CD14-positive monocyte (primary cell): ENCODE results near the gene TNFRSF19. TPM values are rescaled to one million over a fixed set of nuclear protein-coding genes. Genes with fewer than 3 reads are reported as not detected.

Source experiments
- DNase-seq, 3 donors: peaks; one replicate each; pipeline ENCODE4 v3.0.0-alpha.2; 2011 to 2022
- H2AFZ ChIP-seq: 2 replicates; pipeline ENCODE4 v1.6.0; 2012; ENCODE audit warnings: mild to moderate bottlenecking, low read depth, low read length, inconsistent platforms; ENCODE audit not compliant: insufficient read depth, poor library complexity, severe bottlenecking
- H3K27ac ChIP-seq, 2 donors: 1 replicate in 1 of 2; 2 replicates in 1 of 2; pipeline ENCODE4 v1.5.1; 2012 to 2013; ENCODE audit warnings: low read length in 2 of 2, control low read depth in 1 of 2, inconsistent platforms in 1 of 2, low read depth in 1 of 2, mild to moderate bottlenecking in 1 of 2
- H3K27me3 ChIP-seq, 2 donors: one replicate each; pipeline versions ENCODE4 v1.6.0 to v1.6.1; 2011 to 2013; ENCODE audit warnings: low read length in 2 of 2; ENCODE audit not compliant: control insufficient read depth in 2 of 2, insufficient read depth in 2 of 2
- H3K36me3 ChIP-seq, 2 donors: replicated peaks in 1 of 2; 1 replicate in 1 of 2; 2 replicates in 1 of 2; pipeline versions ENCODE4 v1.5.1 to v1.6.1; 2012 to 2013; ENCODE audit warnings: low read length in 2 of 2, control low read depth in 1 of 2, inconsistent platforms in 1 of 2, mild to moderate bottlenecking in 1 of 2; ENCODE audit not compliant: insufficient read depth in 2 of 2, control insufficient read depth in 1 of 2
- H3K4me1 ChIP-seq, 2 donors: 1 replicate in 1 of 2; 2 replicates in 1 of 2; pipeline versions ENCODE4 v1.5.1 to v1.6.1; 2012 to 2013; ENCODE audit warnings: low read length in 2 of 2, control low read depth in 1 of 2, inconsistent platforms in 1 of 2, mild to moderate bottlenecking in 1 of 2, moderate library complexity in 1 of 2; ENCODE audit not compliant: insufficient read depth in 2 of 2, control insufficient read depth in 1 of 2
- H3K4me2 ChIP-seq: replicated peaks from 2 replicates; pipeline ENCODE3; 2012; ENCODE audit warnings: low read length, moderate library complexity, mild to moderate bottlenecking; ENCODE audit not compliant: poor library complexity, severe bottlenecking; ENCODE audit errors: extremely low read depth
- H3K4me3 ChIP-seq, 3 experiments: fragments of 200-600 bp in 1 of 3; sonication (generic) in 1 of 3; replicated peaks in 1 of 3; 1 replicate in 2 of 3; 2 replicates in 1 of 3; pipeline ENCODE4 v1.5.1; 2011 to 2013; ENCODE audit warnings: low read length in 3 of 3, mild to moderate bottlenecking in 3 of 3, control low read depth in 2 of 3, low read depth in 2 of 3, inconsistent platforms in 1 of 3, moderate library complexity in 1 of 3
- H3K79me2 ChIP-seq: 2 replicates; pipeline ENCODE4 v1.6.0; 2012; ENCODE audit warnings: mild to moderate bottlenecking, control low read depth, inconsistent platforms, low read length, moderate library complexity; ENCODE audit not compliant: insufficient read depth
- H3K9ac ChIP-seq: 2 replicates; pipeline ENCODE4 v1.6.0; 2017; ENCODE audit warnings: low read length, mild to moderate bottlenecking; ENCODE audit not compliant: insufficient read depth, poor library complexity, severe bottlenecking
- H3K9me3 ChIP-seq, 2 donors: replicated peaks in 1 of 2; 1 replicate in 1 of 2; 2 replicates in 1 of 2; pipeline versions ENCODE4 v1.5.1 to v1.6.1; 2012 to 2013; ENCODE audit warnings: low read length in 2 of 2, control low read depth in 1 of 2; ENCODE audit not compliant: control insufficient read depth in 1 of 2, insufficient read depth in 1 of 2
- H4K20me1 ChIP-seq: 2 replicates; pipeline ENCODE4 v1.6.0; 2012; ENCODE audit warnings: mild to moderate bottlenecking, low read length, control low read depth, moderate library complexity; ENCODE audit not compliant: insufficient read depth
- H3K27ac Mint-ChIP-seq, 7 donors: one replicate each; pipeline ENCODE4 v1.8.0; 2020; ENCODE audit warnings: mild to moderate bottlenecking in 7 of 7, mixed read lengths in 7 of 7, moderate library complexity in 6 of 7, inconsistent platforms in 2 of 7
- H3K27me3 Mint-ChIP-seq, 3 donors: one replicate each; pipeline ENCODE4 v1.8.0; 2021 to 2022; ENCODE audit warnings: low read depth in 3 of 3, mild to moderate bottlenecking in 3 of 3, mixed read lengths in 3 of 3, moderate library complexity in 3 of 3, inconsistent platforms in 1 of 3
- H3K36me3 Mint-ChIP-seq, 2 donors: one replicate each; pipeline ENCODE4 v1.8.0; 2020; ENCODE audit warnings: mixed read lengths in 2 of 2, inconsistent platforms in 1 of 2, mild to moderate bottlenecking in 1 of 2
- H3K4me1 Mint-ChIP-seq: one replicate; pipeline ENCODE4 v1.8.0; 2020; ENCODE audit warnings: mild to moderate bottlenecking, mixed read lengths
- H3K4me3 Mint-ChIP-seq, 2 donors: one replicate each; pipeline ENCODE4 v1.8.0; 2020; ENCODE audit warnings: mild to moderate bottlenecking in 2 of 2, mixed read lengths in 2 of 2, moderate library complexity in 1 of 2
- H3K9me3 Mint-ChIP-seq, 7 donors: one replicate each; pipeline ENCODE4 v1.8.0; 2020 to 2022; ENCODE audit warnings: mixed read lengths in 7 of 7, mild to moderate bottlenecking in 6 of 7, moderate library complexity in 6 of 7, inconsistent platforms in 2 of 7
- WGBS: methylation state at CpG from one replicate; pipeline ENCODE4 v1.1.5; 2013; ENCODE audit warnings: missing lambda C conversion rate; ENCODE audit not compliant: insufficient coverage; 5-methylcytosine and 5-hydroxymethylcytosine counted together
- intact Hi-C, 2 donors: fragments of 100-400 bp; cut with micrococcal nuclease; formaldehyde crosslinking; loops; one replicate each; pipeline versions ENCODE4 v1.15.0 to v1.15.1; 2023
- polyA plus RNA-seq, 3 donors: library from polyadenylated mRNA; depleted of rRNA in 1 of 3; unstranded in 2 of 3; stranded (reverse) in 1 of 3; fragments of 300-500 nt in 2 of 3; fragments of >200 nt in 1 of 3; fragmentation: Illumina TruSeq in 2 of 3; gene quantifications; 1 replicate in 2 of 3; 2 replicates in 1 of 3; pipeline ENCODE4 v1.2.3, GENCODE V29; 2012 to 2021
- TF ChIP-seq, protein P1 (sequence below): fragments of 200-600 bp; IDR thresholded peaks from one replicate; pipeline ENCODE4 v1.8.0; 2022; ENCODE audit warnings: antibody characterized with exemption, mild to moderate bottlenecking

The TNFRSF19 gene
- polyA plus RNA-seq, 3 donors = 0.11 TPM; not detected in 2

DNA sequence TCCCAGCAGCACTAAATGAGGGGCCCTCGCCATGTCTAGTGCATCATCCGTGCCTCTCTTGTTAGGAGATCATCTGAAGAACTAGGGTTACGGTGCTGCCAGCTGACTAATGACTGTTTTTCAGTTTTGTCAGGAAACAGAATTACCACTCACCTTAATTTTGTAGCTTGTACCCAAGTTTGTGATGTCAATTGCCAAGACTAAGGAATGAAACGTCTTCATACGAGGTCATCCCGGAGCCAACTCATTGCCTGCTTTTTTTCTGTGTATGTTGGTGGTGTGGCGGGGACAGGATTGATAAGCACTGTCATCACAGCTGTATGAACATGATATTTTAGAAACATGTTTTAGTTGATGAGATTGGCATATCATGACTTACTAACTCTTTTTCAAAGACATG is 100.6 kb downstream of the TNFRSF19 start:
- 100% methylated on average over 3 of the region's 7 CpGs for WGBS

DNA sequence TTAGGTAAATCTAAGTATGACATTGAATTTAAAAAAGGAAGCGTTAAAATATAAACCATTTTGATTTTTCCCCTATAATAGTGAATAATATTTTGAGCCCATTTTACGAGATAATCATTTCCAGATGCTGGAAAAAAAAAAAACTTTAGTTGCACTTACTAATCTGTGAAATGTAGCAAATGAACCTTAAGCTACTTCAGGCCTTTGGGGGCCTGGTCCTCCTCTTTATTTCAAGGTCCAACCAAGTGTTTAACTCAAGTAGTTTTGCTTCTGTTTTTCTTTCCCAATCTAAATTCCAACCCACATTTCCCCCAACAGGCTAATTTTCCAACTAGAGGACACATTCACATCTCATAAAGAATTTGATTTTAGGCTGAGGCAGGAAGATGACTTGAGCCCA is 101.2 kb downstream of the TNFRSF19 start:
- no peaks in the 10 kb centered on the region for H3K9me3 Mint-ChIP-seq
- TF ChIP-seq, protein P1, sequence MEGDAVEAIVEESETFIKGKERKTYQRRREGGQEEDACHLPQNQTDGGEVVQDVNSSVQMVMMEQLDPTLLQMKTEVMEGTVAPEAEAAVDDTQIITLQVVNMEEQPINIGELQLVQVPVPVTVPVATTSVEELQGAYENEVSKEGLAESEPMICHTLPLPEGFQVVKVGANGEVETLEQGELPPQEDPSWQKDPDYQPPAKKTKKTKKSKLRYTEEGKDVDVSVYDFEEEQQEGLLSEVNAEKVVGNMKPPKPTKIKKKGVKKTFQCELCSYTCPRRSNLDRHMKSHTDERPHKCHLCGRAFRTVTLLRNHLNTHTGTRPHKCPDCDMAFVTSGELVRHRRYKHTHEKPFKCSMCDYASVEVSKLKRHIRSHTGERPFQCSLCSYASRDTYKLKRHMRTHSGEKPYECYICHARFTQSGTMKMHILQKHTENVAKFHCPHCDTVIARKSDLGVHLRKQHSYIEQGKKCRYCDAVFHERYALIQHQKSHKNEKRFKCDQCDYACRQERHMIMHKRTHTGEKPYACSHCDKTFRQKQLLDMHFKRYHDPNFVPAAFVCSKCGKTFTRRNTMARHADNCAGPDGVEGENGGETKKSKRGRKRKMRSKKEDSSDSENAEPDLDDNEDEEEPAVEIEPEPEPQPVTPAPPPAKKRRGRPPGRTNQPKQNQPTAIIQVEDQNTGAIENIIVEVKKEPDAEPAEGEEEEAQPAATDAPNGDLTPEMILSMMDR = no peak
- intact Hi-C loops = no loop called here

More for the DNA sequence above, 100.6 kb downstream of the TNFRSF19 start:
- peaks cover 0 to 2% (median 0%) of the 10 kb centered on the region in 3 donors for H3K27me3 Mint-ChIP-seq
- no peak overlapping the region for H3K27ac Mint-ChIP-seq
- Histone ChIP-seq H3K36me3 (no peaks in the 10 kb centered on the region), H3K9me3 (no peaks in the 10 kb centered on the region), H3K4me2 (no peak overlapping the region), H3K9ac (no peak overlapping the region), H3K27me3 (no peaks in the 10 kb centered on the region), H2AFZ (no peak overlapping the region), H3K27ac (no peak overlapping the region), H3K4me3 (no peak overlapping the region), H4K20me1 (no peaks in the 10 kb centered on the region), H3K79me2 (no peaks in the 10 kb centered on the region), H3K4me1 (no peaks in the 10 kb centered on the region)
- intact Hi-C loops = no loop called here
- H3K4me3 Mint-ChIP-seq = no peak overlapping the region
- H3K4me1 Mint-ChIP-seq = no peaks in the 10 kb centered on the region
- TF ChIP-seq, protein P1 = no peak
- H3K36me3 Mint-ChIP-seq = no peaks in the 10 kb centered on the region
- DNase-seq = no peak
- no peaks in the 10 kb centered on the region for H3K9me3 Mint-ChIP-seq

More for the DNA sequence above, 101.2 kb downstream of the TNFRSF19 start:
- no peak for DNase-seq
- Histone ChIP-seq H3K4me2 (no peak overlapping the region), H3K9ac (no peak overlapping the region), H3K4me3 (no peak overlapping the region), H3K4me1 (no peaks in the 10 kb centered on the region), H3K27me3 (no peaks in the 10 kb centered on the region), H3K9me3 (no peaks in the 10 kb centered on the region), H3K27ac (no peak overlapping the region), H2AFZ (no peak overlapping the region), H3K36me3 (no peaks in the 10 kb centered on the region), H3K79me2 (no peaks in the 10 kb centered on the region), H4K20me1 (no peaks in the 10 kb centered on the region)
- peaks cover 0 to 2% (median 0%) of the 10 kb centered on the region in 3 donors for H3K27me3 Mint-ChIP-seq
- no CpG with 5 or more reads among the region's 2 CpGs for WGBS
- no peak overlapping the region for H3K27ac Mint-ChIP-seq
- no peaks in the 10 kb centered on the region for H3K4me1 Mint-ChIP-seq
- no peaks in the 10 kb centered on the region for H3K36me3 Mint-ChIP-seq
- no peak overlapping the region for H3K4me3 Mint-ChIP-seq
